Activated T-helper 9 cell treated with anti-CD3 and anti-CD28 coated beads, Interleukin-2, amount 50 U/mL, for 16 hours (primary cell): ENCODE data around the gene BTNL3.
"Not testable (repeated sequence)": the region's sequence is repeated elsewhere in the genome, so short reads cannot be mapped to it uniquely, and the experiment has no call there.

Experiments used
- DNase-seq: peaks from one replicate; pipeline ENCODE4 v3.0.0-alpha.2; 2020; ENCODE audit warnings: low read depth

Gene BTNL3, protein sequence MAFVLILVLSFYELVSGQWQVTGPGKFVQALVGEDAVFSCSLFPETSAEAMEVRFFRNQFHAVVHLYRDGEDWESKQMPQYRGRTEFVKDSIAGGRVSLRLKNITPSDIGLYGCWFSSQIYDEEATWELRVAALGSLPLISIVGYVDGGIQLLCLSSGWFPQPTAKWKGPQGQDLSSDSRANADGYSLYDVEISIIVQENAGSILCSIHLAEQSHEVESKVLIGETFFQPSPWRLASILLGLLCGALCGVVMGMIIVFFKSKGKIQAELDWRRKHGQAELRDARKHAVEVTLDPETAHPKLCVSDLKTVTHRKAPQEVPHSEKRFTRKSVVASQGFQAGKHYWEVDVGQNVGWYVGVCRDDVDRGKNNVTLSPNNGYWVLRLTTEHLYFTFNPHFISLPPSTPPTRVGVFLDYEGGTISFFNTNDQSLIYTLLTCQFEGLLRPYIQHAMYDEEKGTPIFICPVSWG

DNA sequence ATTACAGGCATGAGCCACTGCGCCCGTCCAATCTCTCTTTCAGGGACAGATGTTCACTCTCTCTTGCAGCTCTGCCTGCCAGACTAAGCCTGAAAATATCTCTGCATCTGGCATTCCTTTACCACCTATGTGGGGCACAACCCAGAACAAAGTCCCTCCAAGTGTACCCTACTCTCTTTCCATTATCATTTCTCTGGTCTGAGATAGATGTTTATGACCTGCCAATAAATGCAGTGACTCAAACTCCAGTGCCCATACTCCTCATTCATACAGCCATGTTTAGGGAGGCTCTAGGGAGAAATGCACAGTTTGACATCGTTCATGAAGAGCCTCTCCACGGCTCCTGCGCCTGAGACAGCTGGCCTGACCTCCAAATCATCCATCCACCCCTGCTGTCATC, at the start of gene BTNL3:
Gene BTNL3 (plus strand): TSS at position 255 of the 400 bp plus-strand sequence. CDS start 183 bp downstream, outside the sequence.
- no peak for DNase-seq

DNA sequence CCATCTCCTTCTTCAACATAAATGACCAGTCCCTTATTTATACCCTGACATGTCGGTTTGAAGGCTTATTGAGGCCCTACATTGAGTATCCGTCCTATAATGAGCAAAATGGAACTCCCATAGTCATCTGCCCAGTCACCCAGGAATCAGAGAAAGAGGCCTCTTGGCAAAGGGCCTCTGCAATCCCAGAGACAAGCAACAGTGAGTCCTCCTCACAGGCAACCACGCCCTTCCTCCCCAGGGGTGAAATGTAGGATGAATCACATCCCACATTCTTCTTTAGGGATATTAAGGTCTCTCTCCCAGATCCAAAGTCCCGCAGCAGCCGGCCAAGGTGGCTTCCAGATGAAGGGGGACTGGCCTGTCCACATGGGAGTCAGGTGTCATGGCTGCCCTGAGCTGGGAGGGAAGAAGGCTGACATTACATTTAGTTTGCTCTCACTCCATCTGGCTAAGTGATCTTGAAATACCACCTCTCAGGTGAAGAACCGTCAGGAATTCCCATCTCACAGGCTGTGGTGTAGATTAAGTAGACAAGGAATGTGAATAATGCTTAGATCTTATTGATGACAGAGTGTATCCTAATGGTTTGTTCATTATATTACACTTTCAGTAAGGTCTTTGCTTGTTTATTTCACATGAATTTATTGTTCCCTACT, 38.2 kb upstream of the BTNL3 start:
- DNase-seq, result no peak

DNA sequence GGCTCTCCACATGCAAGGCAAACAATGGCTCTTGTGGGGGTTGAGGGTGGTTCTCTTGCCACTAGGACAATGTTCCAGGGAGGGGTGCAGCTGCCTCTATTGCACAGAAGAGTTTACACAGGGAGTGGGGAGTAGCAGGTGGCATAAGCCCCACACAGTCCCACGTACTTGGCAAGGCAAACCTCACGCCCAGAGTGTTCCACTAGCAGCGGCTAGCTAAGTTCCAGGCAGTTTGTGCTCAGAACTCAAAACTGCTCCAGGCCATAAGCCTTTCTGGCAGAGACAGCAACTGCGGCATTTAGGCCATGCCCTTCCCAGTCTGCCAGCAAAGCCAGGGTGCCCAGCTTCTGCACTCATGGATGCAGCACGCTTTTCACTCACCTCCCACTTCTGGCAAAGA, 29.0 kb upstream of the BTNL3 start:
- DNase-seq, result no peak

DNA sequence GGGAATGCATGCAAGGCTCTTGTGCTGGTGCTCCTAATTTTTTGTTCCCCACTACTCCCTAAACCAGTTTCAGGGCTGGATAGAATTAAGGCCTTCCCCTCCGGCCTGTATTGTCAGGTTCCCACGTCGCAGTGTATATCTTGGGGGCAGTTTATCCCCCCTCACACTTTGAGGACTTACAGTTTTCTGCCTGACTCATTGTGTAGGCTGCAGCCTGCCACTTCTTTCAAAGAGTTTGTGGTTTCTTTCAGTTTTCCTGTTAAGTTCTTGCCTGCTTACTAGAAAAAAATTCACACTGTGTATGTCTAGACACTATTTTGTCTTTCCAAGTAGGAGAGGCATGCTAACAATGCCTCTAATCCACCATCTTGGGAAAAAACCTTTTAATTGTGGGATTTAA, 28.4 kb upstream of the BTNL3 start:
- no peak for DNase-seq

DNA sequence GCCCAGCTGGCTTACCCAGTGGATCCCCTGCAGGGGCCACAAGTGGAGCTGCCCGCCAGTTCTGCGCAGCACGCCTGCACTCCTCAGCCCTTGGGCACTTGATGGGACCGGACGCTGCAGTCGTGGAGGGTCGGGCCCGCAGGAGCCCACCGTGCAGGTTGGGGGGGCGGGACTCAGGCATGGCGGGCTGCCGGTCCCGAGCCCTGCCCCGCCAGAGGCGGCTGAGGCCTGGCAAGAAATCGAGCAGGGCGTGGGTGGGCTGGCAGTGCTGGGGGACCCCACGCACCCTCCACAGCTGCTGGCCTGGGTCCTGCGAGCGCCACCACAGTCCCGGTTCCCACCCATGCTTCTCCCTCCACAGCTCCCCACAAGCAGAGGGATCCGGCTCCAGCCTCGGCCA, 19.2 kb upstream of the BTNL3 start:
- DNase-seq, result no peak

DNA sequence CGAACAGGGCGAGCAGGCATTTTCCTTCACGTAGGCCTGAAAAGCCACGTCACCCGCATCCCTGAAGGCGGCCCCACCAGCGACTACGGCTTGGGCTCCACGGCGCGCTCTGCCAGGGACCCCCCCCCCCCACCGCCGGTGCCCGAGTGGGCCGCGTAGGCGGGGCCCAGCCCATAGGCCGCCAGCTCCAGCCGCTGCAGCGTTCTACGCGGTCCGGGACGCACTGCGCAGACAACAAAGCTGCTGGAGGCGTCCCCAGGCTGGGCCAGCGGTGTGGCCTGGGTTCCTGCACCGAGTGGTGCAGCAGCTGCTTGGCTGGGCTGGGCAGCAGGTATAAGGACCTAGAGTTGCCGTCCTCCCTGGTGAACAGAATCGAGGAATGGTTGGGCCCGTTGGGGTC, 18.3 kb upstream of the BTNL3 start:
- DNase-seq, result no peak

DNA sequence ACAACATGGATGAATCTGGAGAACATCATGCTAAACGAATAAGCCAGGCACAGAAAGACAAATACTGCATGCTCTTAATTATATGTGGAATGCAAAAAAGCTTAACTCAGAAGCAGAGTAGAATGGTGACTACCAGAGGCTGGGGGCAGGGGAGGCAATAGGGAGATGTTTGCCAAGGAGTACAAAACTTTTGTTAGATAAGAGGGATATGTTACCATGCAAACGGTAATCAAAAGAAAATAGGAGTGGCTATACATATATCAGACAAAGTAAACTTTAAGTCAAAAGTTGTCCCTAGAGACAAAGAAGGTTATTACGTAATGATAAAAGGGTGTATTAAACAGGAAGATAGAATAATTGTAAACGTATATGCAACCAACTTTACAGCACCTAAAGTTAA, 17.8 kb upstream of the BTNL3 start:
- no peak for DNase-seq

DNA sequence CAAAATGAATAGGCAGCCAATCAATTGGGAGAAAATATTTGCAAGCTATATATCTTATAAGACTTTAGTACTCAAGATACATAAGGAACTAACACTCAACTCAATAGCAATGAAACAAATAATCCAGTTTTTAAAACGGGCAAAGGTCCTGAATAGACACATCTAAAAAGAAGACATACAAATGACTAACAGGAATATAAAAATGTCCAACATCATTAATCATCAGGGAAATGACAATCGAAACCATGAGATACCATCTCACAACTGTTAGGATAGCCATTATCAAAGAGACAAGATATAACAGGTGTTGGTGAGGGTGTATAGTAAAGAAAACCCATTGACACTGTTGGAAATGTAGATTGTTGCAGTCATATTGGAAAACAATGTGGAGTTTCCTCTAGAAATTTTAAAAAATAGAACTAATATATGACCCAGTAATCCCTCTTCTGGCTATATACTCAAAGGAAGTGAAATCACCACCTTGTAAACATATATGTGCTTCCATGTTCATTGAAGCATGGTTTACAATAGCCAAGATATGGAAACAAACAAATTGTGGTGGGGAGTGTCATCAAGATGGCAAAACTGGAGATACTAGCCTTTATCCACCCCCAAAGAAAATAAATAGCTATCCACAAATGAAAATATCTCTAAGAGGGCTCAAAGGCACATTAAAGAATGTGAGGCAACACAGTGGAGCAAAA, 13.9 kb upstream of the BTNL3 start:
- DNase-seq, result no peak

DNA sequence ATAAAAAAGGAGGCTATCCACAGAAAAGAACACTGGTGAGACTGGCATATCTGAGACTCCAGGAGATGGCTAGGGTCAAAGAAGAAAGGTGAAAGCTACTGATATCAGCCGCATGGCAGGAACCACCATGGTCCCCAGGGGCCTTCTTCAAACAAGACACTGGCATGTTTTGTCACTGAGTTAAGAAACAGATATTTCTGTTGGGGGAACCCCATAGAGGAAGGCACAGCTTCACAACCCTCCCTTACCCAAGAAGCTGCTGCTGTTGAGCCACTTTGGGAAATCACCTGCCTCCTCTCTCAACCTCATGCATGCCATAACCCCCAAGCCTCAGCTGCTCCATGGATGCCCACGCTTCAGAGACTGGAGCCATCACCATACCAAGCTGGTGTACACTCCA, 13.3 kb upstream of the BTNL3 start:
- no peak for DNase-seq

DNA sequence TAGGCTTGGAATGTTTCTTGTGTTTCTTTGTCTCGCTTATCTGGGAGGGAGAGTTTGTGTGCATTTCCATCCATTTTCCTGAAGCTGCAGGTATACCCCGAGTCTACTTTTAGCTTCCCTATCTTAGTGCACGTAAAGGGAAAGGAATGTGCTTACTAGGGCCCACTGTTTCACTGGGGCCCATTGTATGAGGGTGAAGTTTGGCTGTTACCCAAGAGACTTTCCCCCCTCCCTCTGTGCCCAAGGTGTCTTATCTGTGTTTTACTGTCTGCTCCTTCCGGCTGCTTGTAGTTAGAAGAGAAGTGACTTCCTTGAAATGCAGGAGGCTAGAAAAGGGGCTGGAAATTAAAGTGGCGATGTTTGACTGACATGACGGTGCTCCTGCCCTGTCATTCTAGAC, 12.1 kb upstream of the BTNL3 start:
- DNase-seq, result no peak

DNA sequence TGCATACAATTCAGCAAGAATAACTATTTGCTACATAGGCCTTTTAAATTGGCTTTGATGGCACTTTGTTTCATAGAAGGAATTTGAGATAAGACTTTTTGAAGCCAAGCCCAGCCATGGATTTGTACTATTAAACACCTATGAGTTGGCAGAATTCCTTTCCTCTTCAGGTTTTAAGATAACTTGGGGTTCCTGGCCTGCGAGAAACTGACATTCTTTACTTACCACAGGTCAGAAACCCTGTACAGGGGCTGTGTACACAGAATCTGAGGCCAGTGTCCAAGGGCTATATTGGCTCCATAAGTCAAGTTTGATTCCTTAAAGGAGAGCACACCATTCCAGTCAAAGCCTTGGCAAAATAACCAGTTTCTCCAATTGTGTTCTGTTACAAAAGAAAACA, 10.8 kb upstream of the BTNL3 start:
- no peak for DNase-seq

DNA sequence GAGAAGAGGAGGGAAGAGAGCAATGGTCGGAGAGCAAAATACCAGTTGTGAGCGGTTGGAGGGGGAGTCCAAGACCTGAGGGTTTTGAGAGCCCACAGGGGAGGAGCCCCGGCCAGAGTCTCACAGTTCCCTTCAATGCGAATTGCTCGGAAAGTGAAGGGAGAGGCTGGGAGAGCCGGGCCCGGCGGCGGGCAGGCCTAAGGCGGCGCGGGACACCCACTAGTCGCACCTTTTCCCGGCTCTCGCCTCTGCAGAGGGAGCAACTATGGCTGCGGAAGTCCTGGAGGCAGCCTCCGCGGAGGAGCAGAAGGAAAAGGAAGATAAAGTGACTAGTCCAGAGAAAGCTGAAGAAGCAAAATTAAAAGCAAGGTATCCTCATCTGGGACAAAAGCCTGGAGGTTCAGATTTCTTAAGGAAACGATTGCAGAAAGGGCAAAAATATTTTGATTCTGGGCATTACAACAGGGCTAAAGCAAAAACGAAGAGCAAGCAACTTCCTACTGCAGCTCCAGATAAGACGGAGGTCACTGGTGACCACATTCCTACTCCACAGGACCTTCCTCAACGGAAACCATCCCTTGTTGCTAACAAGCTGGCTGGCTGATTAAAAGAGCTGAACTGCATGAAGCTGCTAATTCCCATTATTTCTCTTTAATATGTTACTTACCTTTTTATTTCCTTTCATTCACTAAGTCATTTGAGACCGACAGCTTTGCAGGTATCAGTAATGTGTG, 6.5 kb upstream of the BTNL3 start:
- DNase-seq, result no peak

DNA sequence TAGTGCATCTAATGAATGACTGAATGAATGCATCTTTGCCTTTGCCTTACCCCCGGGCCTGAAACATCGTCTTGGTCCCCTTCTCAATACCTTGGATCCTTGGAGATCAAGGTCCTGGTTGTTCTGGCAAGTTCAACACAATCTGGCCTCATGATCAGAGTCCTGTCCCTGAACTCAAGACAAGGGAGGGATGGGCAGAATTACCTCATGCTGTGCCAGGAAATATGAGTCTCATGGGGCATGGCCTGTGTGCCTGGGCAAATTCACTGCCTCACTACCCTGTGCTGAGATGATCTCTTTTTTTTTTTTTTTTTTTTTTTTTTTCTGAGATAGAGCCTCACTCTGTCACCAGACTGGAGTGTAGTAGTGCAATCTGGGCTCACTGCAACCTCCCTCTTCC, 630 bp upstream of the BTNL3 start:
- DNase-seq, result no peak

DNA sequence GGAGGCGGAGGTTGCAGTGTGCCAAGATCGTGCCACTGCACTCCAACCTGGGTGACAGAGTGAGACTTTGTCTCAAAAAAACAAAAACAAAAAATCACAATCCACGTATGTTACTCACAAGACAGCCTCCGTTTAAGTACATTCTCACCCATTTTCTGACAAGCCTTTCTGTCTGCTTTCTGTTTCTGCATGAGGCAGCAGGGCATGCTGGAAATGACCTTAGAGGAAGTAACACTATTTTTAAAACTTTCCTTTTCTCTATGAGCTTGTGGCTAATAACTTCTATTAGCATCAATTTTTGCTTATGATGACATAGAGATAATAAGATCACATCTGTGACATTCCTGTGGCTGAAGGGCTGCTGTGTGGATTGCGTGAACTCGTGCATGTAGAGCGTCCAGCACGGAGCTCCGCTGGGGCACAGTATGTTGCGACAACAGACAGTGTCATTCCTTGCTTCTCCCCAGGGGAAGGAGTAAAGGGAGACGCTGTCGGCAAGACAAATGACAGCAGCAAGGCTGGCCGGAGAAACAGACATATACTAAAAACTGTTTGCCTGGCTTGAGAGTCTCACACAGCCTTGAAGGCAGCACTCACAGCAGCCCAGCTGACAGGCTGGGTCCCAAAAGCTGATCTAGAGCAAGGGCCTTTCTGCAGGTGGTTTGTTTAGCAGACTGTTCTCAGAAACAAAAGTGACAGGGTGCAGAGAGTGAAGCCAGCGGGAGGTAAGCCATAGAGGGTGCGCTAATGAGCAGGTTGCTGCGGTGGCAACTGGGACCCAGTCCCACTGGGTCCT, 1.6 kb downstream of the BTNL3 start:
- no peak for DNase-seq

DNA sequence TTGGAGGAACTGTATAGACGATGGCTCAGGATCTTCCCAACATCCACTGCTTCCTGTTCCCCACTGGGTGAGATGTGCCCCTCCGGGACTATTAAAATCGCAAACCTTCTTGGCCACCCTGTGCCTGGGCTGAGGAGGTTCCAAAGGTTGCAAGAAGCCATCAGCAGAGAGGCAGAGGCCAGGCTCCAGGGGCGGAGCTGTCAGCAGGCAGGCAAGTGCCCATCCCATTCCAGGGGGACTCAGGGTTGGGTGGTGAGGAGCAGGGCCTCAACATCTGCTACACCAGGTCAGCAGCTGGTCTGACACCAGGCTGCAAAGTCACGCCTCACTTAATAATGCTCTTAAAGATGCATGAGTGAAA, 2.2 kb downstream of the BTNL3 start:
- no peak for DNase-seq

DNA sequence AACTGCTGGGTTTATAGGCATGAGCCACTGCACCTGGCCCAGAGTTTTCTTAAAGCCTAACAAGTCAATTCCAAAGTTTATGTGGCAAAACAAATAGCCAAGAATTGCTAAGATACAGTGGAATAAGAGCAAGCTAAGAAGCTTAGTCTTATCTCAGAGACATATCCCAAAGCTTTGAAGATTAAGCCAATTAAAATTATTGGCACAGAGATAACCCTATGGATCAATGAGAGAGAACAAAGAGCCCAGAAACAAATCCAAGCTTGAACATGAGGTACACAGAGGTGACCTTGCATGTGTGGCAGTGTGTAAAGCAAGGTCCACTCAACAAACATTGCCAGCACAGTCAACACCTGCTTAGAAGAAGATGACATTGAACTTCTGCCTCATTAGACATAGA, 13.3 kb downstream of the BTNL3 start:
- DNase-seq, result no peak

DNA sequence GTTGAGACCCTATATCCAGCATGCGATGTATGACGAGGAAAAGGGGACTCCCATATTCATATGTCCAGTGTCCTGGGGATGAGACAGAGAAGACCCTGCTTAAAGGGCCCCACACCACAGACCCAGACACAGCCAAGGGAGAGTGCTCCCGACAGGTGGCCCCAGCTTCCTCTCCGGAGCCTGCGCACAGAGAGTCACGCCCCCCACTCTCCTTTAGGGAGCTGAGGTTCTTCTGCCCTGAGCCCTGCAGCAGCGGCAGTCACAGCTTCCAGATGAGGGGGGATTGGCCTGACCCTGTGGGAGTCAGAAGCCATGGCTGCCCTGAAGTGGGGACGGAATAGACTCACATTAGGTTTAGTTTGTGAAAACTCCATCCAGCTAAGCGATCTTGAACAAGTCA, 17.1 kb downstream of the BTNL3 start:
- no peak for DNase-seq

DNA sequence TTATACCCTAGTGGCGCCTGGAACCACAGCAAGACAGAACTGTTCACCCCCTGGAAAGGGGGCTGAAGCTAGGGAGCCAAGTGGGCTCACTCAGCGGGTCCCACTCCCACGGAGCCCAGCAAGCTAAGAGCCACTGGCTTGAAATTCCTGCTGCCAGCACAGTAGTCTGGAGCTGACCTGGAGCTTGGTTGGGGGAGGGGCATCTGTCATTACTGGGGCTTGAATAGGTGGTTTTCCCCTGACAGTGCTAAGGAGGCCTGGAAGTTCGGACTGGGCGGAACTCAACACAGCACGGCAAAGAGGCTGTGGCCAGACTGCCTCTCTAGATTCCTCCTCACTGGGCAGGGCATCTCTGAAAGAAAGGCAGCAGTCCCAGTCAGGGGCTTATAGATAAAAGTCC, 19.5 kb downstream of the BTNL3 start:
- DNase-seq, result no peak

DNA sequence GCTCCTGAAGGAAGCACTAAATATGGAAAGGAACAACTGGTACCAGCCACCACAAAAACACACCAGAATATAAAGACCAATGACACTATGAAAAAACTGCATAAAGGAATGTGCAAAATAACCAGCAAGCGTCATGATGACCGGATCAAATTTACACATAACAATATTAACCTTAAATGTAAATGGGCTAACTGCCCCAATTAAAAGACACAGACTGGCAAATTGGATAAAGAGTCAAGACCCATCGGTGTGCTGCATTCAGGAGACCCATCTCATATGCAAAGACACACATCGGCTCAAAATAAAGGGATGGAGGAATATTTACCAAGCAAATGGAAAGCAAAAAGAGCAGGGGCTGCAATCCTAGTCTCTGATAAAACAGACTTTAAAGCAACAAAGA, 21.4 kb downstream of the BTNL3 start:
- not testable (repeated sequence) for DNase-seq

DNA sequence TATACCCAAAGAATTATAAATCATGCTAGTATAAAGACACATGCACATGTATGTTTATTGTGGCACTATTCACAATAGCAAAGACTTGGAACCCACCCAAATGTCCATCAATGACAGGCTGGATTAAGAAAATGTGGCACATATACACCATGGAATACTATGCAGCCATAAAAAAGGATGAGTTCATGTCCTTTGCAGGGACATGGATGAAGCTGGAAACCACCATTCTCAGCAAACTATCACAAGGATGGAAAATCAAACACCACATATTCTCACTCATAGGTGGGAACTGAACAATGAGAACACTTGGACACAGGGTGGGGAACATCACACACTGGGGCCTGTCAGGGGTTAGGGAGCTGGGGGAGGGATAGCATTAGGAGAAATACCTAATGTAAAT, 26.0 kb downstream of the BTNL3 start:
- not testable (repeated sequence) for DNase-seq

DNA sequence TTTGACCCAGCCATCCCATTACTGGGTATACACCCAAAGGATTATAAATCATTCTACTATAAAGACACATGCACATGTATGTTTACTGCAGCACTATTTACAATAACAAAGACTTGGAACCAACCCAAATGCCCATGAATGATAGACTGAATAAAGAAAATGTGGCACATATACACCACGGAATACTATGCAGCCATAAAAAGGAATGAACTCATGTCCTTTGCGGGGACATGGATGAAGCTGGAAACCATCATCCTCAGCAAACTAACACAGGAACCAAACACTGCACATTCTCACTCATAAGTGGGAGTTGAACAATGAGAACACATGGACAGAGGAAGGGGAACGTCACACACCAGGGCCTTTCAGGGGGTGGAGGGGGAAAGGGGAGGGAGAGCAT, 28.8 kb downstream of the BTNL3 start:
- DNase-seq, result not testable (repeated sequence)

DNA sequence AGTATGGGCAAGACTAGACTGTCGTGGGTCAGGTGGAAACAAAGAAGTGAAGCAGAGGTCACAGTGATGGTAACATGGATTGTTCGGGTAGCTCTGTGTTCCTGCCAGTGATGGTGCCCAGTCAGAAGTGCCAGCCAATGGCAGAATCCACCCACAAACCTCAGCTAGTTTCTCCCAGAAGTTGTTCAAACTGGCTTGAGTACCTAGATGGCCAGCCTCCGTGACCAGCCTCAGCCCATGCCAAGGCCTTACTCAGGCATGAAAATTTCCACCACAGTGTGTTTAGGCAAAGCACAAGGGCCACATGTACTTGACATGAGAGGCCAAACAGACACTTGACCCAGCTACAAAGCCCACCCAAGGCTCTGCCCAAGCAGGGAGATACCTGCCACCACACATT, 32.0 kb downstream of the BTNL3 start:
- no peak for DNase-seq
